ENCODE results near the gene SEC63.
"Not testable (repeated sequence)": the region's sequence is repeated elsewhere in the genome, so short reads cannot be mapped to it uniquely, and the experiment has no call there.

The SEC63 gene

GRCh38 chr6:107971181-107971580, 13.2 kb upstream of the SEC63 start:
- DNase-seq, result no peak

DNA sequence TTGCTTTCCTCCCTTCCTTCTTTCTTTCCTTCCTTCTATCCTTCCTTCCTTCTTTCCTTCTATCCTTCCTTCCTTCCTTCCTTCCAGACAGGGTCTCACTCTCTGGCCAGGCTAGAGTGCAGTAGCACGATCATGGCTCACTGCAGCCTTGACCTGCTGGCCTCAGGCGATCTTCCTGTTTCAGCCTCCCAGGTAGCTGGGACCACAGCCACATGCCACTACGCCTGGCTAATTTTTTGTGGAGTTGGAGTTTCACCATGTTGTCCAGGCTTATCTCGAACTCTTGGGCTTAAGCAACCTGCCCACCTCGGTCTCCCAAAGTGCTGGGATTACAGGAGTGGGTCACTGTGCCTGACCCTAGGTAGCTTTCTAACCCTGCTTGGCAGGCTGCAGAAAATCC, 12.2 kb upstream of the SEC63 start:
- DNase-seq, result no peak

DNA sequence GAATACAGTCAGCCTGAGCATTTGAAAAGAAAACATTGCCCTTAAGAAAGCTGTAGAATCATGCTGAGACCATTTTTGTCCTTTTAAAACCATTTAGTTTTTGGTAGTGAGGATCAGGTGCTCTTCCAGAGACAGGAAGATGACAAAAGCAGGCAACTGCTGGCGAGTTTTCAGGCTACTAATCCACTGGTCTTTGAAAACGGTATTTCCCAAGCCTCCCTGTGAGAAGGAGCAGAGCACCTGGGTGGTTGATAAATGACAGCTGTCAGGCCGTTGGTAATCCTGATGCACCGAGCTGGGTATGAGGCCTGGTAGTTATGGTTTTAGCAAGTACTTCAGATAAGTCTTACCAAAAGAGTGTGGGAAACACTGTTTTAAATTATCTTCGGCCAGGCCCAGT, 10.1 kb upstream of the SEC63 start:
- DNase-seq, result no peak

DNA sequence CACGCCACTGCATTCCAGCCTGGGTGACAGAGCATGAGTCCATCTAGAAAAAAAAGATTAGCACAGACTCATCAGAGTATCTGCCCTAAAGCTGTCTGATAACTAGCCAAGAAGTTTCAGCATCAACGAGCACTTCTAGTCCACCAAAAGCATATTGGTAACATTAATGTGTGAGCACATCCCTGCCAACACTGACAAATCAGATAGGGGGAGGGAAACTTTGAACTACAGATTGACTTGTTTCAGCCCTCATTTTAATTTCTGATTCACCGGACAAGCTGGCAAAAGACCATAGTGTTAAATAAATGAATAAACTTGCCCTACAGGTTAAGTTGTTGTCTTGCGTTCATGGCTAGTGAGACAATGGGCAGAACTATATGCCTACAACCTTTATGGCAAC, 7.7 kb upstream of the SEC63 start:
- no peak for DNase-seq

- DNase-seq, result no peak
Observed at GRCh38 chr6:107962723-107963122, 4.7 kb upstream of the SEC63 start.

DNA sequence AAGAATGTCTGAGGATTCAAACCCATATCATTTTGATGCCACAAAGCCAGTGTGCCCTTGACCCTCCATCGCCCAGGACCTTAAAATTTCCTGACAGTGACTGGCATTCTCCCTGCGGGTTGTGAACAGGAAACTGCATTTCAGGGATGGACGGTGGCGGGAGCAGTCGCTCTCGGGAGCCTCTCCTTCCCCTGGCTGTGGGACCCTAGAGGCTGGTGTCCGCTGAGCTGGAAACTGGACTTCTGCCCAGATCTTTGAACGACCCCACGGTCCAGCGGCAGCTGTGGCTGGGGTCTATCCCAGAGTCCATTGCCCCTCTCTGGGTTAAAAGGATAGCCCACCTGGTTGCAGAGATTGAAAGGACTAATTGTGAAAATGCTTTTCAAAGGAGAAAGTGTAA, 1.4 kb upstream of the SEC63 start:
- no peak for DNase-seq

DNA sequence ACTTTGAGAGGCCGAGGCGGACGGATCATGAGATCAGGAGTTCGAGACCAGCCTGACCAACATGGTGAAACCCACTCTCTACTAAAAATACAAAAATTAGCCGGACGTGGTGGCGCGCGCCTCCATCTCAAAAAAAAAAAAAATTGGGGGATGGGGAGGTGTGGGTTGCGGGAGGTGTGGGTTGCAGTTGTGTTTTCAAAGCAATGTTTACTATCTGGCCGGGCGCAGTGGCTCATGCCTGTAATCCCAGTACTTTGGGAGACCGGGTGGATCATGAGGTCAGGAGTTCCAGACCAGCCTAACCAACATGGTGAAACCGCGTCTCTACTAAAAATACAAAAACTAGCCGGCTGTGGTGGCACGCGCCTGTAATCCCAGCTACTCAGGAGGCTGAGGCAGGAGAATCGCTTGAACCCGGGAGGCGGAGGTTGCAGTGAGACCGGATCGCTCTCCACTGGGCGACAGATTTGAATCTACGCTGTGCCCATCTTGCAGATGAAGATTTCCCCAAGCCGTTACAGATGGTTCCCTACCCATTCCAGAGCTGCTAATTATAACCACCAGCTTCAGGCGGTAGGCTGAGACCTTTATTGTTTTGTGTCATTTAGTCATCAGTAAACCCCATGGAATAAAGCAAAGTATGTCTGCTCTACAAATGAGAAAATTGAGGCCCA, 818 bp upstream of the SEC63 start:
- not testable (repeated sequence) for DNase-seq

- DNase-seq, result peak; percentile 61
Observed at GRCh38 chr6:107957308-107957908, 600 bp downstream of the SEC63 start.

GRCh38 chr6:107956586-107957307, 1.3 kb downstream of the SEC63 start:
- no peak for DNase-seq

- no peak for DNase-seq
Observed at GRCh38 chr6:107956181-107956580, 1.8 kb downstream of the SEC63 start.

DNA sequence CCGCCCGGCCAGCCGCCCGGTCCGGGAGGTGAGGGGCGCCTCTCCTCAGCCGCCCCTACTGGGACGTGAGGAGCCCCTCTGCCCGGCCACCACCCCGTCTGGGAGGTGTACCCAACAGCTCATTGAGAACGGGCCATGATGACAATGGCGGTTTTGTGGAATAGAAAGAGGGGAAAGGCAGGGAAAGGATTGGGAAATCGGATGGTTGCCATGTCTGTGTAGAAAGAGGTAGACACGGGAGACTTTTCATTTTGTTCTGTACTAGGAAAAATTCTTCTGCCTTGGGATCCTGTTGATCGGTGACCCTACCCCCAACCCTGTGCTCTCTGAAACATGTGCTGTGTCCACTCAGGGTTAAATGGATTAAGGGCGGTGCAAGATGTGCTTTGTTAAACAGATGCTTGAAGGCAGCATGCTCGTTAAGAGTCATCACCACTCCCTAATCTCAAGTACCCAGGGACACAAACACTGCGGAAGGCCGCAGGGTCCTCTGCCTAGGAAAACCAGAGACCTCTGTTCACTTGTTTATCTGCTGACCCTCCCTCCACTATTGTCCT, 4.1 kb downstream of the SEC63 start:
- DNase-seq, result not testable (repeated sequence)

DNA sequence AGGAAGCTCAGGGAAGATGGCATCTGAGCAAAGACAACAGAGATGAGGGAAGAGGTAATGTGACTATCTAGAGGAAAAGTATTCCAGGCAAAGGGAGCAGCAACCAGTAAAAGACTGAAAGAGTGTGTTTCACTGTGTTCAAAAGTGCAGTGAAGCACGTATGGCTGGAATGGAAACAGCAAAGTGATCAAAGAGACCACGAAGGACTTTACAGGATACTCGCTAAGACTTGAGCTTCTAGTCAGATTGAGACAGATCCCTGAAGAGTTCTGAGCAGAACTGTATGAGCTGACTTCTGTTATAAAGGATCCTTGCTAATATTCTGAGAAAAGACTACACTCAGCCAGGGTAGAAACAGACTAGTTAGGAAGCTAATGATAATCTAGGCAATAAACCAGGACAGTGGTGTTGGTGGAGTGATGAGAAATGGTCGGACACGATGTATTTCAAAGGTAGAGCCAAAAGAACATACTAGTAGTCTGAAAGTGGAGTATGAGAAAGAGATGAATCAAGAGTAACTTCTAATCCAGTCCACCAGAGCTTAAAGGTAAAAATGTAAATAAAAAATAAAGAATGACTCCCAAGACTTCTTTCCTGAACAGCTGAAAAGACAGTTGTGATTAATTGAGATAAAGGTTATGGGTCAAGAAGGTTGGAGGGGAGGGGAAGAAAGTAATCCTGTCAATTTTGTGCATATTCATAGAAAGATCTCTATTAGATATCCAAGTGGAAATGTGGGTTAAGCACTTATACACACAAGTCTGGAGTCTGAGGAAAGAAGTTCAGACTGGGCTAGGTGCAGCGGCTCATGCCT, 14.2 kb downstream of the SEC63 start:
- DNase-seq, result no peak

DNA sequence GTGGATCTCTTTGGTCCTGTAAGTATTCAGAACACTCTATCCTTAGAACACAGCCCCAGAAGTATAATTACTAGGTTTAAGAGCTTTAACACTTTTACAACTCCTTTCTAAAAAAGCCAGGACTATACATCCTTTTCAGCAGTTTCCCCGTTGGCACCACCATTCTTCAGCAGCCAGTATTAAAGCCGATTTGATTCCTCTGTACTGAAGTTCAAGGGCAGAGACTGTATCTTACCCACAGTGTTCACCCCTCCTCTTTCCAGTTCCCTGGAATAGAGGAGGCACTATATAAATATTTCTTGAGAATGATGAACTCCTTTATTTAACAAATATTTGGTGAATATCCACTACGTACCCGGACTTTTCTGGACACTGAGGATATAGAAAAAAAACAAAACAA, 15.9 kb downstream of the SEC63 start:
- DNase-seq, result no peak

DNA sequence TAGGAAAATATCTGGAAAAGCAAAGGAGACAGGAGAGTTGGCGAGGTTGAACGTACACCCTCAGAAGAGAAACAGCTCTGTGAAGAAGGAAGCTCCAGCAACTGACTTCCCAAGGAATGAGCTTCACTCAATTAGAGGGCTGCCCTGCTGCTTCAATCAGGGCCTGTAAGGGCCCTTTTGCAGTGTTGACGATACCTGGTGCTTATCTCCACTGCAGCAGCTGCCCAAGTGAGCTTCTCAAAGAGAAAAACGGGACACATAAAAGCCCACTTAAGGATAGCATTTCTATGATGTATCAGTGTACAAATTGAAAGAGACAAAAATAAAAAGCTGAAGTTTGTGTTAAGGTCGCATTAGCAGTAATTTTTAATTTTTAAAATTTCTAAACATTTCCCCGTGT, 16.4 kb downstream of the SEC63 start:
- DNase-seq, result no peak

DNA sequence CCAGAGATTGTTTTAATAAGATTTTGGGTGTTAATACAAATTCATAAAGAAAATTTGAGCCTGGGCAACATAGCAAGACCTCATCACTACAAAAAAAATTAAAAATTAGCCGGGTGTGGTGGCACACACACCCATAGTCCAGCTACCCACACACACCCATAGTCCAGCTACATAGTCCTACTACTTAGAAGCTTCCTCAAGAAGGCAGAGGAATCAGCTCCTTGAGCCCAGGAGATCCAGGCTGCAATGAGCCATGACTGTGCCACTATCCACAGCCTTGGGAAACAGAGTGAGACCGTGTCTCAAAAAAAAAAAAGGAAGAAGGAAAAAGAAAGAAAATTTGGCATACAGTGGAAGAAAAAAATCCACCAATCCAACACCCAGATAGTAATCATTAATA, 16.8 kb downstream of the SEC63 start:
- no peak for DNase-seq

- not testable (repeated sequence) for DNase-seq
Observed at GRCh38 chr6:107936910-107937292, 21.1 kb downstream of the SEC63 start.

DNA sequence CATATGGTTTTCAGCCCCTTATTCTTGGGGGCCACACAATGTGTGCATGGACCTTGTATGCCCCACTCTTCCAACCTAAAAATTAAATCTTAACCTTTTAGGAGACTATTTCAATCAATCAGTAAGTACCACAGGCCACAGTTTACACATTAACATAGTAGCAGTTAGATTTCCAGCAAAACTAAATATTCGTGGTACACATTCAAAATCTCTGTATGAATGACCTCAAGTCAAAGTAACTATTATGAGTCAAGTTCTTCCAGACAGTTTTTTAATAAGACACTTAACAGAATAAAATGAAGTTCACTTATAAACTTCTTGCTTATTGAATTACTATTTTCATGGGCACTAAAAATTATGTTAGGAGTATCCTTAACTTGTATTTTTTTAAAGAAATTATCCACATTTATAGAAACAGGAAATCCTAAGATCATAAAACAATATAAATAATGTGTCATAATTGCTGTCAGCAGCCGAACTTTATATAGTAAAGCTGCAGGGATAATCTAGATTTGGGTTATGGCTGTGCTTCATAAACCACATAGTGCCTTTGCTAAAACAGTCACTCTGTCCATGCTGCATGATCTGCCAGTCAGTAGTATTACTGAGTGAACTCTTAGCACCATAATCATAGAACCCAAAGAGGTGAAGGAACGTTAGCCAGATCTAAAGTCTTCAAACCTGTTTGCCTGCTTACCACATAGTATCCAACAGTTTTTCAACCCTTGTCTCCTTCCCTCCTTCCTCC, 21.7 kb downstream of the SEC63 start:
- DNase-seq, result no peak

DNA sequence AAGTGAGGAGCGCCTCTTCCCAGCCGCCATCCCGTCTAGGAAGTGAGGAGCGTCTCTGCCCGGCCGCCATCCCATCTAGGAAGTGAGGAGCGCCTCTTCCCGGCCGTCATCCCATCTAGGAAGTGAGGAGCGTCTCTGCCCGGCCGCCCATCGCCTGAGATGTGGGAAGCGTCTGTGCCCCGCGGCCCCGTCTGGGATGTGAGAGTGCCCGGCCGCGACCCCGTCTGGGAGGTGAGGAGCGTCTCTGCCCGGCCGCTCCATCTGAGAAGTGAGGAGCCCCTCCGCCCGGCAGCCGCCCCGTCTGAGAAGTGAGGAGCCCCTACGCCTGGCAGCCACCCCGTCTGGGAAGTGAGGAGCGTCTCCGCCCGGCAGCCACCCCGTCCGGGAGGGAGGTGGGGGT, 23.8 kb downstream of the SEC63 start:
- not testable (repeated sequence) for DNase-seq

- no peak for DNase-seq
Observed at GRCh38 chr6:107932580-107932979, 25.4 kb downstream of the SEC63 start.

DNA sequence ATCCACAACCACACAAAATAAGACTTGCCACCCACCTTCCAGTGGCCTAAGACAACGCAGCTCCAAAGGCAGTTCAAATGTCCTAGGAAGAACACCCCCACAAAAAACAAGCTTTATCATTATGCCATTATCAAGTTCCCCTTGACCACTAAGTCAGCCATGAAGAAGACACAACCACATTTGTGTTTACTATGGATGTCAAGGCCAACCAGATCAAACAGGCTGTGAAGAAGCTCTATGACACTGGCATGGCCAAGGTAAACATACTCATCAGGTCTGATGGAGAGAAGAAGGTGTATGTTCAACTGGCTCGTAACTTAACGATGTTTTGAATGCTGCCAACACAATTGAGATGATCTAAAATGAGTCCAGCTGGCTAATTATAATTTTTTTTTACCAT, 26.1 kb downstream of the SEC63 start:
- DNase-seq, result no peak

GRCh38 chr6:107928984-107929383, 29.0 kb downstream of the SEC63 start:
- no peak for DNase-seq
